H1 (cell line): ENCODE results near the gene KRT78. TPM values are rescaled to one million over a fixed set of nuclear protein-coding genes. Genes with fewer than 3 reads are reported as not detected.

Experiments
- CTCF ChIA-PET: fragments of 300-600 bp; sonication (Branson Sonifier 250); formaldehyde crosslinking; loops from one replicate; lab custom pipeline; 2021; ENCODE audit not compliant: partially characterized antibody; lab: Charles Lee
- POLR2A ChIA-PET: fragments of 300-600 bp; sonication (Branson Sonifier 250); formaldehyde crosslinking; loops from one replicate; lab custom pipeline; 2021; ENCODE audit warnings: inconsistent platforms; ENCODE audit not compliant: partially characterized antibody; lab: Charles Lee
- DNase-seq, 2 experiments: peaks; one replicate each; pipeline versions ENCODE4 v3.0.0 to v3.0.0-alpha.2; 2010 to 2022; ENCODE audit warnings: low spot score in 2 of 2, low read depth in 1 of 2, mixed read lengths in 1 of 2
- FAIRE-seq: peaks from 2 replicates; lab custom pipeline; 2011; peaks lifted over from hg19 to GRCh38; lab: Jason Lieb, UNC
- H2AFZ ChIP-seq: 2 replicates; pipeline ENCODE4 v1.8.1; 2012; ENCODE audit warnings: low read length, inconsistent platforms
- H2AK5ac ChIP-seq: 2 replicates; pipeline ENCODE4 v1.6.1; 2013; ENCODE audit warnings: low read depth, low read length
- H2BK120ac ChIP-seq: replicated peaks from 2 replicates; pipeline ENCODE3; 2013; ENCODE audit warnings: low read depth, low read length, inconsistent platforms
- H2BK12ac ChIP-seq: 2 replicates; pipeline ENCODE4 v1.6.1; 2013; ENCODE audit warnings: low read depth, low read length
- H2BK15ac ChIP-seq: 2 replicates; pipeline ENCODE4 v1.6.1; 2013; ENCODE audit warnings: low read length
- H2BK20ac ChIP-seq: 2 replicates; pipeline ENCODE4 v1.6.1; 2013; ENCODE audit warnings: low read length
- H2BK5ac ChIP-seq: 2 replicates; pipeline ENCODE4 v1.6.1; 2013; ENCODE audit warnings: low read depth, low read length
- H3K14ac ChIP-seq: 2 replicates; pipeline ENCODE4 v1.6.1; 2013; ENCODE audit warnings: inconsistent platforms; ENCODE audit not compliant: insufficient read length
- H3K18ac ChIP-seq: 2 replicates; pipeline ENCODE4 v1.6.1; 2013; ENCODE audit warnings: low read length; ENCODE audit errors: extremely low read depth
- H3K23ac ChIP-seq: 2 replicates; pipeline ENCODE4 v1.6.1; 2013; ENCODE audit warnings: inconsistent platforms; ENCODE audit not compliant: insufficient read length
- H3K23me2 ChIP-seq: 2 replicates; pipeline ENCODE4 v1.6.1; 2013; ENCODE audit warnings: low read depth, low read length
- H3K27ac ChIP-seq: 2 replicates; pipeline ENCODE4 v1.6.1; 2011; ENCODE audit warnings: low read depth, low read length, inconsistent platforms
- H3K27me3 ChIP-seq, 4 experiments: replicated peaks in 1 of 4; 1 replicate in 1 of 4; 2 replicates in 3 of 4; pipeline versions ENCODE4 v1.6.1 to v1.8.1; 2011 to 2013; ENCODE audit warnings: low read length in 3 of 4, mild to moderate bottlenecking in 3 of 4, inconsistent platforms in 2 of 4, mixed read lengths in 2 of 4, moderate library complexity in 1 of 4; ENCODE audit not compliant: control insufficient read depth in 3 of 4, insufficient read depth in 3 of 4; ENCODE audit errors: extremely low read depth in 1 of 4
- H3K36me3 ChIP-seq, 4 experiments: 2 replicates each; pipeline versions ENCODE4 v1.6.1 to v1.8.1; 2011 to 2013; ENCODE audit warnings: mild to moderate bottlenecking in 4 of 4, low read length in 3 of 4, moderate library complexity in 2 of 4, control low read depth in 1 of 4, inconsistent platforms in 1 of 4; ENCODE audit not compliant: insufficient read depth in 4 of 4, control insufficient read depth in 2 of 4
- H3K4ac ChIP-seq: replicated peaks from 2 replicates; pipeline ENCODE3; 2013; ENCODE audit warnings: low read length, low read depth, mixed read lengths, inconsistent platforms; ENCODE audit not compliant: insufficient read length
- H3K4me1 ChIP-seq, 4 experiments: replicated peaks in 1 of 4; 1 replicate in 1 of 4; 2 replicates in 3 of 4; pipeline versions ENCODE4 v1.6.1 to v1.8.1; 2011 to 2013; ENCODE audit warnings: low read length in 3 of 4, inconsistent platforms in 2 of 4, mixed read lengths in 1 of 4; ENCODE audit not compliant: insufficient read depth in 4 of 4, control insufficient read depth in 3 of 4
- H3K4me2 ChIP-seq, 2 experiments: 2 replicates each; pipeline versions ENCODE4 v1.6.1 to v1.8.1; 2011 to 2013; ENCODE audit warnings: low read depth in 2 of 2, low read length in 2 of 2, control low read depth in 1 of 2, inconsistent platforms in 1 of 2, mild to moderate bottlenecking in 1 of 2; ENCODE audit not compliant: insufficient read depth in 1 of 2
- H3K4me3 ChIP-seq, 4 experiments: fragments of 200-600, 300-600 bp in 1 of 4; sonication (generic), shearing (Covaris generic), sonication (Bioruptor Twin) in 1 of 4; 2 replicates each; pipeline versions ENCODE4 v1.5.1 to v1.8.1; 2011 to 2016; ENCODE audit warnings: low read length in 4 of 4, low read depth in 3 of 4, control low read depth in 2 of 4, inconsistent platforms in 2 of 4, mild to moderate bottlenecking in 2 of 4, mixed read lengths in 1 of 4, moderate library complexity in 1 of 4; ENCODE audit not compliant: insufficient read depth in 2 of 4; ENCODE audit errors: extremely low read depth in 1 of 4
- H3K56ac ChIP-seq: replicated peaks from 2 replicates; pipeline ENCODE3; 2013; ENCODE audit warnings: low read depth, mild to moderate bottlenecking, mixed read lengths, low read length, inconsistent platforms; ENCODE audit not compliant: insufficient read length
- H3K79me1 ChIP-seq: 2 replicates; pipeline ENCODE4 v1.6.1; 2013; ENCODE audit warnings: low read depth, low read length, control low read depth
- H3K79me2 ChIP-seq, 2 experiments: 2 replicates each; pipeline versions ENCODE4 v1.6.1 to v1.8.1; 2012 to 2013; ENCODE audit warnings: low read length in 2 of 2, mild to moderate bottlenecking in 2 of 2, inconsistent platforms in 1 of 2; ENCODE audit not compliant: insufficient read depth in 2 of 2, control insufficient read depth in 1 of 2
- H3K9ac ChIP-seq, 4 experiments: replicated peaks in 1 of 4; 1 replicate in 1 of 4; 2 replicates in 3 of 4; pipeline versions ENCODE4 v1.6.1 to v1.8.1; 2011 to 2013; ENCODE audit warnings: low read depth in 3 of 4, low read length in 3 of 4, control low read depth in 2 of 4, mild to moderate bottlenecking in 2 of 4, moderate library complexity in 2 of 4, inconsistent platforms in 1 of 4; ENCODE audit errors: extremely low read depth in 1 of 4
- H3K9me3 ChIP-seq, 2 experiments: 2 replicates each; pipeline versions ENCODE4 v1.6.1 to v1.8.1; 2012 to 2013; ENCODE audit warnings: mild to moderate bottlenecking in 2 of 2, moderate library complexity in 2 of 2, control low read depth in 1 of 2, inconsistent platforms in 1 of 2, low read depth in 1 of 2, low read length in 1 of 2, mixed read lengths in 1 of 2; ENCODE audit not compliant: insufficient read depth in 2 of 2
- H4K20me1 ChIP-seq, 2 experiments: replicated peaks in 1 of 2; 2 replicates each; pipeline versions ENCODE3 to v1.8.1; 2011 to 2013; ENCODE audit warnings: inconsistent platforms in 2 of 2, low read length in 2 of 2, mild to moderate bottlenecking in 1 of 2; ENCODE audit not compliant: insufficient read depth in 2 of 2, control insufficient read depth in 1 of 2
- H4K5ac ChIP-seq: 2 replicates; pipeline ENCODE4 v1.6.1; 2013; ENCODE audit warnings: low read length, low read depth, mixed read lengths, inconsistent platforms; ENCODE audit not compliant: insufficient read length
- H4K8ac ChIP-seq: 2 replicates; pipeline ENCODE4 v1.8.0; 2013; ENCODE audit warnings: mild to moderate bottlenecking, moderate library complexity, low read length, inconsistent platforms; ENCODE audit not compliant: insufficient read depth; ENCODE audit errors: extremely low read depth
- H4K91ac ChIP-seq: replicated peaks from 2 replicates; pipeline ENCODE3; 2013; ENCODE audit warnings: low read length, mixed read lengths, inconsistent platforms; ENCODE audit not compliant: insufficient read length
- ASH2L ChIP-seq: fragments of 200-600, 300-600 bp; sonication (generic); IDR thresholded peaks from one replicate; pipeline ENCODE4 v1.7.1; 2017; ENCODE audit warnings: low read length
- CBX5 ChIP-seq: fragments of 300-800, 300-1000 bp; sonication (generic); IDR thresholded peaks from 2 replicates; pipeline ENCODE4 v1.7.1; 2016; ENCODE audit warnings: antibody characterized with exemption, low read length, low read depth
- CEBPB ChIP-seq: IDR thresholded peaks from 2 replicates; pipeline ENCODE4 v1.6.1; 2012; ENCODE audit warnings: low read depth, low read length
- CHD1 ChIP-seq: IDR thresholded peaks from 2 replicates; pipeline ENCODE4 v1.6.1; 2012; ENCODE audit warnings: low read depth, low read length, improper control_type of control experiment
- CREB1 ChIP-seq: IDR thresholded peaks from 2 replicates; pipeline ENCODE4 v1.6.1; 2012; ENCODE audit warnings: inconsistent platforms
- CTBP2 ChIP-seq: IDR thresholded peaks from 2 replicates; pipeline ENCODE4 v1.7.0; 2011; ENCODE audit warnings: borderline replicate concordance, mild to moderate bottlenecking, moderate library complexity, mixed read lengths, low read length; ENCODE audit not compliant: insufficient read depth, insufficient read length
- GABPA ChIP-seq: IDR thresholded peaks from 2 replicates; pipeline ENCODE4 v1.6.1; 2011; ENCODE audit warnings: mild to moderate bottlenecking, low read length, moderate library complexity, borderline replicate concordance; ENCODE audit not compliant: insufficient read depth
- MAFK ChIP-seq: IDR thresholded peaks from 2 replicates; pipeline ENCODE4 v1.6.1; 2012; ENCODE audit warnings: low read depth, mild to moderate bottlenecking, improper control_type of control experiment, low read length
- POU5F1 ChIP-seq: IDR thresholded peaks from 2 replicates; pipeline ENCODE4 v1.6.1; 2011; ENCODE audit warnings: low read depth, mild to moderate bottlenecking, low read length, moderate library complexity
- SIN3A ChIP-seq, 2 experiments: IDR thresholded peaks in 1 of 2; conservative IDR thresholded peaks in 1 of 2; 2 replicates each; pipeline ENCODE4 v1.6.1; 2011 to 2012; ENCODE audit warnings: low read length in 2 of 2, improper control_type of control experiment in 1 of 2, low read depth in 1 of 2, mild to moderate bottlenecking in 1 of 2
- SP1 ChIP-seq: IDR thresholded peaks from 2 replicates; pipeline ENCODE4 v1.6.1; 2011; ENCODE audit warnings: low read depth, low read length
- TAF7 ChIP-seq: optimal IDR thresholded peaks from 2 replicates; pipeline ENCODE3; 2011; ENCODE audit warnings: low read depth, mild to moderate bottlenecking, inconsistent platforms, low read length, moderate library complexity, borderline replicate concordance
- WGBS, 2 experiments: shearing (Covaris generic) in 1 of 2; methylation state at CpG; one replicate each; pipeline versions ENCODE4 v1.1.6 to v1.1.7; 2013 to 2015; ENCODE audit warnings: low lambda C conversion rate in 2 of 2, mixed read lengths in 2 of 2, inconsistent platforms in 1 of 2, low coverage in 1 of 2, missing lambda C conversion rate in 1 of 2; ENCODE audit not compliant: insufficient replicate concordance in 2 of 2, insufficient coverage in 1 of 2, insufficient read length in 1 of 2; ENCODE audit errors: extremely low coverage in 1 of 2, missing lambda C conversion rate in 1 of 2; 5-methylcytosine and 5-hydroxymethylcytosine counted together
- polyA plus RNA-seq, 7 experiments: library from polyadenylated mRNA; depleted of rRNA in 3 of 7; stranded (reverse) in 5 of 7; unstranded in 2 of 7; fragments of >200 nt in 5 of 7; fragments of 200-250 nt in 2 of 7; gene quantifications; 1 replicate in 5 of 7; 2 replicates in 1 of 7; 4 replicates in 1 of 7; pipeline versions ENCODE4 v1.2.1 to v1.2.3, GENCODE V29; 2011 to 2013; ENCODE audit warnings: missing spikeins in 2 of 7, mixed read lengths in 2 of 7
- total RNA-seq: library from RNA; stranded (reverse); fragmentation: NEBNext Ultra II Directional; extraction: Animal tissue kit (Norgen Biotek cat#: 25700); gene quantifications from 2 replicates; pipeline ENCODE4 v1.2.1, GENCODE V29; 2021
- TF ChIP-seq, protein P1 (sequence below): IDR thresholded peaks from 2 replicates; pipeline ENCODE4 v1.6.1; 2012; ENCODE audit warnings: inconsistent platforms

KRT78 gene
- total and polyA plus RNA-seq, 2 of the 8 experiments (the other 6 are each of a cell fraction or from before 2014, with no cell fraction given) = not detected

- H4K8ac ChIP-seq = no peak overlapping the region; the same call in 1 of the 2 replicates
- no peak overlapping the region for H4K91ac ChIP-seq
- H2BK120ac ChIP-seq = no peak overlapping the region
- H2BK15ac ChIP-seq = no peak overlapping the region
- H3K27me3 ChIP-seq = no peaks in the 10 kb centered on the region
- no peaks in the 10 kb centered on the region for H3K79me1 ChIP-seq
- H3K56ac ChIP-seq = peak overlapping the region; percentile 4
- H3K18ac ChIP-seq = no peak overlapping the region
- no peaks in the 10 kb centered on the region for H4K20me1 ChIP-seq
- no peak overlapping the region for H3K14ac ChIP-seq
- no peak overlapping the region for H3K23ac ChIP-seq
- no peak overlapping the region for H4K5ac ChIP-seq
- no peaks in the 10 kb centered on the region for H3K23me2 ChIP-seq
- H2AK5ac ChIP-seq = no peak overlapping the region
- ChIA-PET CTCF (interaction anchor here (1.6 kb wide), 1 partner anchor 8 kb away, joined by 6 read pairs; no protein-coding TSS in a partner anchor), POLR2A (no interaction called here)
- no peaks in the 10 kb centered on the region for H3K9me3 ChIP-seq
- no peak overlapping the region for H3K4me3 ChIP-seq
- H3K4me2 ChIP-seq = no peak overlapping the region
- DNase-seq = no peak
- no peaks in the 10 kb centered on the region for H3K36me3 ChIP-seq
- WGBS, 2 experiments = 80% methylated on average over 9 of the region's 9 CpGs; no CpG with 5 or more reads in 1 of the 2 experiments
- H3K27ac ChIP-seq = no peak overlapping the region
- no peaks in the 10 kb centered on the region for H3K79me2 ChIP-seq
- no peak overlapping the region for H3K9ac ChIP-seq
- H2BK5ac ChIP-seq = no peak overlapping the region
- no peak overlapping the region for H2BK12ac ChIP-seq
- no peak overlapping the region for H3K4ac ChIP-seq
- no peak overlapping the region for H2BK20ac ChIP-seq
- no peak for FAIRE-seq
- no peak overlapping the region for H2AFZ ChIP-seq
- H3K4me1 ChIP-seq = no peaks in the 10 kb centered on the region
- TF ChIP-seq CEBPB (no peak), CREB1 (no peak), CHD1 (no peak), GABPA (no peak), POU5F1 (no peak), TAF7 (no peak), SP1 (no peak), ASH2L (no peak), MAFK (no peak), CTBP2 (no peak), SIN3A (conservative IDR thresholded peaks at IDR 0.05 in 1 of 2, IDR thresholded peaks at IDR 0.05 in 1 of 2; ENCODE audit: low read depth in 1 of 2, low read length in 2 of 2) (no peak), CBX5 (no peak)
- TF ChIP-seq, protein P1, sequence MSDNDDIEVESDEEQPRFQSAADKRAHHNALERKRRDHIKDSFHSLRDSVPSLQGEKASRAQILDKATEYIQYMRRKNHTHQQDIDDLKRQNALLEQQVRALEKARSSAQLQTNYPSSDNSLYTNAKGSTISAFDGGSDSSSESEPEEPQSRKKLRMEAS = no peak
These were observed 32.9 kb downstream of the KRT78 start for GRCh38 chr12:52815676-52816588.
